Measurements from ENCODE around the gene TEKTIP1. TPM values are rescaled to one million over a fixed set of nuclear protein-coding genes. Genes with fewer than 3 reads are reported as not detected.
A peak's percentile ranks its signal among the peaks of the same experiment; 100 is the strongest.

Gene TEKTIP1
- total RNA-seq, 1 donor from 2014 or later, result 0.35 TPM

DNA sequence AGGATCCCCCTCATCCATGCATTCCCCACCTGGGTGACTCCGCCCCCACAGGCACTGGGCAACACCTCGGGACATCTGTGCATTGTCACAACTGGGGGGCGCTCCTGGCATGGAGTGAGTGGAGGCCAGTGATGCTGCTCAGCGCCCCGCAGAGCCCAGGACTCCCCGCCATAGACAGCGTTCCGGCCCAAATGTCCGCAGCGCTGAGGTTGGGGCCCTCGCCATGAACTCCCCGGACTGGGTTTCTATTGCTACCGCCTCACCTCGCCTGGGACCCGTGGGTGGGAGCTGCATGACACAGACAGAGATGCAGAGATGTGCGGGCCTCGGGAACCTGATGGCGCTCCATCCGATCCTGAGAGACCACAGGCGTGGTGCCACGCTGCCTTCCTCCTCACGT lies 28.2 kb upstream of the TEKTIP1 start:
- Mint-ChIP-seq H3K36me3 (ENCODE audit: low read depth) (no peaks in the 10 kb centered on the region), H3K4me1 (ENCODE audit: low read depth) (peaks cover 42% of the 10 kb centered on the region), H3K4me3 (ENCODE audit: unreplicated experiment) (no peak overlapping the region), H3K27ac (ENCODE audit: unreplicated experiment) (no peak overlapping the region), H3K27me3 (ENCODE audit: low read depth) (no peaks in the 10 kb centered on the region), H3K9me3 (ENCODE audit: low read depth) (no peaks in the 10 kb centered on the region)
- TF ChIP-seq, protein P1, sequence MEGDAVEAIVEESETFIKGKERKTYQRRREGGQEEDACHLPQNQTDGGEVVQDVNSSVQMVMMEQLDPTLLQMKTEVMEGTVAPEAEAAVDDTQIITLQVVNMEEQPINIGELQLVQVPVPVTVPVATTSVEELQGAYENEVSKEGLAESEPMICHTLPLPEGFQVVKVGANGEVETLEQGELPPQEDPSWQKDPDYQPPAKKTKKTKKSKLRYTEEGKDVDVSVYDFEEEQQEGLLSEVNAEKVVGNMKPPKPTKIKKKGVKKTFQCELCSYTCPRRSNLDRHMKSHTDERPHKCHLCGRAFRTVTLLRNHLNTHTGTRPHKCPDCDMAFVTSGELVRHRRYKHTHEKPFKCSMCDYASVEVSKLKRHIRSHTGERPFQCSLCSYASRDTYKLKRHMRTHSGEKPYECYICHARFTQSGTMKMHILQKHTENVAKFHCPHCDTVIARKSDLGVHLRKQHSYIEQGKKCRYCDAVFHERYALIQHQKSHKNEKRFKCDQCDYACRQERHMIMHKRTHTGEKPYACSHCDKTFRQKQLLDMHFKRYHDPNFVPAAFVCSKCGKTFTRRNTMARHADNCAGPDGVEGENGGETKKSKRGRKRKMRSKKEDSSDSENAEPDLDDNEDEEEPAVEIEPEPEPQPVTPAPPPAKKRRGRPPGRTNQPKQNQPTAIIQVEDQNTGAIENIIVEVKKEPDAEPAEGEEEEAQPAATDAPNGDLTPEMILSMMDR (IDR thresholded peaks at IDR 0.05), result no peak
- peak; percentile 85 for DNase-seq (ENCODE audit: low spot score)

DNA sequence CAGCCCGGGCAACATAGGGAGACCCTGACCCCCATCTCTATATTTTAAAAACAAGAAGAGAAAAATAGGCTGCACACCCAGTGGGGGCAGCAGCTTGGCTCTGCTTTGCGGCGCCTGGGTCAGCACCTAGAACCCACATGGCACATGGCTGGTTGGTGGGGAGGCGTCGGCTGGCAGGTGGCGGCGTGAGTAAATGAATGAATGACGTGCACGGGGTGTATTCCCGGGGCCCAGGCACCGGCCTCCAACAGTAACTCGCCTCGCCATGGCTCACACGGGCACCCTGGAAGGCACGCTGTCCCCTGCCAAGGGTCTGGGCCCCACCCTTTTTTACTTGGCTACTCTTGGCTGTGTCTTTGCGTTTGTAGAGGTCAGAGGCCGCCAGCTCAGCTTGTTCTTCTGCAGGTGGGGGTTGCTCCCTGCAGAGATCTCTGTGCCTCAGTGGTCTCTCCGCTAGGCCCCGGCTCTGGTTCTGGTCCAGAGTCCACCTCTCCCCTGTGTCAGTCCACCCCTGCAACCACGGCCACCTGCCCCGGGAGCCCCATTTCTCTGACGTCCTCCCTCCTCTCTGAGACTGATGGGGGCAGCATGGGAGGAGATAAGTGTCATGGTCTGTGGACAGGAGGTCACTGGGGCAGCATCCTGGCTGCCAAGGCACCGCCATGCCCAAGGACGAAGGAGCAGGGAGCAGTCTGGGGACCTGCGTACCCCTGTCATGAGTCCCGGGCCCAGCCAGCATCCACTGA lies 27.3 kb upstream of the TEKTIP1 start:
- Mint-ChIP-seq H3K27ac (ENCODE audit: unreplicated experiment) (no peak overlapping the region), H3K4me1 (ENCODE audit: low read depth) (peaks cover 43% of the 10 kb centered on the region), H3K36me3 (ENCODE audit: low read depth) (no peaks in the 10 kb centered on the region), H3K27me3 (ENCODE audit: low read depth) (no peaks in the 10 kb centered on the region), H3K9me3 (ENCODE audit: low read depth) (no peaks in the 10 kb centered on the region), H3K4me3 (ENCODE audit: unreplicated experiment) (no peak overlapping the region)
- TF ChIP-seq, protein P1 (IDR thresholded peaks at IDR 0.05), result no peak
- DNase-seq (ENCODE audit: low spot score), result no peak

DNA sequence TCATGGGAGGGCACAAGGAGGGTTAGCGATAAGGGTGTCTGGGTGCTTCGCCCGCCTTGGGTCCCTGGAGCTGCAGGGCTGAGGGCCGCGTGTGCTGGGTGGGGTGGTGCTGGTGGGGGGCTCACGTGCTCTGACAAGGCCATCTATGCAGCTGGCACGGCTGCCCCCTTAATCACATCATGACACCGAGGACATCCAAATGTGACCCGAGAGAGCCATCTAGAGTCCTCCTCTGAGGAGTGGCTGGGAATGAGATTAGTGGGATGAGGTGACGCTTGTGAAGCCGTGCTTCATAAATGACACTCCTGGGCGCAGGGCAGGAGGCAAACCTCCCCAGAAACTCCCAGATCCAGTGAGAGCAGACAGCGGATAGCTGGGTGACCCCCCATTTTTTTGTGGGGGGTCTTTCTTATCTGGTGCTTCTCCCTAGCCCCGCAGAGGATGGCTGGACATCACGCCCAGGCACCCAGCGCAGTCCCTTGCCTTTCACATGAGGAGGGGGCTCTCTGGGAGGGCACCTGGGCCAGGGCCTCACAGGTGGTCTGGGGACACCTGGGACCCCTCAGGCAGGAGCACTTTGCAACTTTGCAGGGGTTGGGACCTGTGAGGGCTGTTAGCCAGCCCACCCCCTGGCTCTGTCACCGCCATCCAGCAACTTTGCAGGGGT lies 26.3 kb upstream of the TEKTIP1 start:
- no peak for DNase-seq (ENCODE audit: low spot score)
- TF ChIP-seq, protein P1 (IDR thresholded peaks at IDR 0.05), result no peak
- no peaks in the 10 kb centered on the region for H3K27me3 Mint-ChIP-seq (ENCODE audit: low read depth)
- H3K9me3 Mint-ChIP-seq (ENCODE audit: low read depth), result no peaks in the 10 kb centered on the region
- no peak overlapping the region for H3K4me3 Mint-ChIP-seq (ENCODE audit: unreplicated experiment)
- H3K27ac Mint-ChIP-seq (ENCODE audit: unreplicated experiment), result no peak overlapping the region
- H3K36me3 Mint-ChIP-seq (ENCODE audit: low read depth), result no peaks in the 10 kb centered on the region
- H3K4me1 Mint-ChIP-seq (ENCODE audit: low read depth), result peaks cover 34% of the 10 kb centered on the region

DNA sequence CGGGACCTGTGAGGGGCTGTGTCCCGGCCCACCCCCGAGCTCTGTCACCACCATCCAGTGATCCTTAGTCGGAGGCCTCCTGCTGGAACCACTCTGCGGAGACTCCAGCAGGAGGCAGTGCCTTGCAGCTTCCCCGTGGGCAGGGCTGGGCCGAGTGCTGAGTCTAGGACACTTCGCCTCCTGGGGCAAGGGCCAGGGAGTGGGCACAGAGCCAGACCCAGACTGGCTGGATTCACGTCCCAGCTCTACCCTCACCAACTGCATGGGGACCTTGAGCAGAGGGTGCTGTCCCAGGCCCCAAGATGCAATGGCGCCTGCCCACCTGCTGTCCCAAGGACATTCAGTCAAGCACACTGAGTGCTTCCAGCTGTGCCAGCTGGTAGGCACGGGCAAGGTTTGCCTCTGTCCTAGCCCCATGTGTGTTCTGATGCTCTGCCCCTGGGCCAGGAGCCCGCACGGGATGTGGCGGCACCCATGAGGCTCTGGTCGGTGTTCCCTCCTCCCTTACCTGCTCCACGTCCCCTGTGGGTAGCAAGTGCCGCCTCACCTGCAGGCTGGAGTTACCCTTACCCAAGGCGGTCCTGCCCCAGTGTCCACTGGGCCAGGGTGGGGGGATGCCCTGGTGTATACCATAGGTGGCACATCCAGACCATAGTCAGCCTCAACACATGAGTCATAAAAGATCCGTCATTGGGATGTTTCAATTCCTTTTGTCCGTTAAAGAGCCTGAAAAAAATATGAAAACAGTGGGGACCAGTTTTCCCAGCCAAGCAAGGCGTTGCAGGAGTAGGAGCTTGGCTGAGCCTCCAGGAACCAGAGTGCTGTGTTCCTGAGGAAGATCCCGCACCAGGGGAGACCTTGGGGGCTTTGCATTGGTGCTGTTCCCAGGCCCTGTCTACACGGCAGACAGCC lies 25.5 kb upstream of the TEKTIP1 start:
- no peak overlapping the region for H3K4me3 Mint-ChIP-seq (ENCODE audit: unreplicated experiment)
- no peaks in the 10 kb centered on the region for H3K36me3 Mint-ChIP-seq (ENCODE audit: low read depth)
- H3K9me3 Mint-ChIP-seq (ENCODE audit: low read depth), result no peaks in the 10 kb centered on the region
- no peaks in the 10 kb centered on the region for H3K27me3 Mint-ChIP-seq (ENCODE audit: low read depth)
- H3K4me1 Mint-ChIP-seq (ENCODE audit: low read depth), result peaks cover 29% of the 10 kb centered on the region
- no peak overlapping the region for H3K27ac Mint-ChIP-seq (ENCODE audit: unreplicated experiment)
- TF ChIP-seq, protein P1 (IDR thresholded peaks at IDR 0.05), result no peak
- no peak for DNase-seq (ENCODE audit: low spot score)

DNA sequence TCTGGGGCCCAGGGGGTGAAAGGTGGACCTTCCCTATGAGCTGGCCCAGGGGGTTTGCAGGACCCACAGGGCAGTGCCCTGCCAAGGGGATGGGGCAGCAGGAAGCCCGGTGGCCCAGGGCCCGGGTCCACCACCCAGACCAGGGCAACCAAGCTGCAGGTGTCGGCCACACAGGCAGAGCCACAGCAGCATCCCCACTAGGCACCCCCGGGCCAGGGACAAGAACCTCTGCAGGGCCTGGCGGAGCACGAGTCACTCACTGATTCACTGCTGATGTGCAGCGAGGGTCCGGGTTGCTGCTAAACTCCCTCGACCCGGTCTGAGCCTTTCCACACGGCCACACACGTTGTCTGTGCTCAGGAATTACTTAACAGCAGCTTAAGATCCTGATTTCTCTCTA lies 24.0 kb upstream of the TEKTIP1 start:
- TF ChIP-seq, protein P1 (IDR thresholded peaks at IDR 0.05), result no peak
- Mint-ChIP-seq H3K4me1 (ENCODE audit: low read depth) (peaks cover 17% of the 10 kb centered on the region), H3K27me3 (ENCODE audit: low read depth) (no peaks in the 10 kb centered on the region), H3K27ac (ENCODE audit: unreplicated experiment) (no peak overlapping the region), H3K4me3 (ENCODE audit: unreplicated experiment) (no peak overlapping the region), H3K9me3 (ENCODE audit: low read depth) (no peaks in the 10 kb centered on the region), H3K36me3 (ENCODE audit: low read depth) (no peaks in the 10 kb centered on the region)
- no peak for DNase-seq (ENCODE audit: low spot score)
